ENCODE data around the gene SPATA13. TPM values are rescaled to one million over a fixed set of nuclear protein-coding genes. Genes with fewer than 3 reads are reported as not detected.

SPATA13 gene
- total RNA-seq, 1 experiment from 2014 or later: 21.4 TPM

GRCh38 chr13:24307211-24308067 is 146.9 kb downstream of the SPATA13 start:
- Histone ChIP-seq H3K79me2 (ENCODE audit: insufficient read depth, low read length) (no peaks in the 10 kb centered on the region), H3K9me3 (ENCODE audit: control insufficient read depth in 1 of 2, insufficient read depth in 1 of 2, low read depth in 1 of 2, low read length in 2 of 2) (no peaks in the 10 kb centered on the region), H3K27me3 (ENCODE audit: insufficient read depth, low read length) (no peaks in the 10 kb centered on the region), H4K20me1 (ENCODE audit: insufficient read depth) (no peaks in the 10 kb centered on the region), H3K27ac (ENCODE audit: low read depth, low read length) (no peak overlapping the region), H3K36me3 (ENCODE audit: control insufficient read depth in 1 of 2, insufficient read depth in 2 of 2, low read length in 2 of 2) (peaks cover 5% of the 10 kb centered on the region in 2 experiments; a peak in 3 of 4 replicates), H3K4me2 (ENCODE audit: low read length) (no peak overlapping the region), H3K9ac (ENCODE audit: low read length) (no peak overlapping the region), H3K4me3 (replicated peaks in 1 of 2; ENCODE audit: low read depth in 1 of 2, low read length in 2 of 2) (no peak overlapping the region), H3K9me2 (ENCODE audit: insufficient read depth) (no peaks in the 10 kb centered on the region), H3K4me1 (ENCODE audit: control insufficient read depth in 1 of 2, insufficient read depth in 2 of 2, low read length in 2 of 2) (no peaks in the 10 kb centered on the region), H2AFZ (ENCODE audit: low read depth, low read length, poor library complexity, severe bottlenecking) (no peak overlapping the region)
- no peak for DNase-seq (ENCODE audit: low read depth, low spot score)
- ChIA-PET RAD21 (ENCODE audit: low non-redundant PET in 1 of 2, low total read pairs in 2 of 2, uncharacterized antibody in 2 of 2, unreplicated experiment in 2 of 2) (no interaction called here), CTCF (no interaction called here), POLR2A (interaction anchor here (0.6 kb wide), 1 partner anchor 197 kb away, joined by 3 read pairs; no protein-coding TSS in a partner anchor)
- intact Hi-C loops (cut with micrococcal nuclease): no loop called here
- TF ChIP-seq POLR2A (IDR thresholded peaks at IDR 0.05; ENCODE audit: borderline replicate concordance, extremely low read depth, insufficient read depth, insufficient read length): no peak
- TF ChIP-seq POLR2AphosphoS5 (IDR thresholded peaks at IDR 0.05; ENCODE audit: low read depth, low read length): no peak
- no peak for TF ChIP-seq MAX (IDR thresholded peaks at IDR 0.05)
- TF ChIP-seq FOSL1 (IDR thresholded peaks at IDR 0.05; ENCODE audit: low read depth): no peak
- no peak for TF ChIP-seq EGR1 (IDR thresholded peaks at IDR 0.05; ENCODE audit: low read depth)
- TF ChIP-seq RAD21 (IDR thresholded peaks at IDR 0.05; ENCODE audit: low read depth): no peak
- no peak for TF ChIP-seq EZH2phosphoT487 (IDR thresholded peaks at IDR 0.05; ENCODE audit: borderline replicate concordance)
- TF ChIP-seq CBX3 (IDR thresholded peaks at IDR 0.05; ENCODE audit: low read depth): no peak
- TF ChIP-seq SRF (IDR thresholded peaks at IDR 0.05; ENCODE audit: low read depth): no peak
- TF ChIP-seq SP1 (IDR thresholded peaks at IDR 0.05; ENCODE audit: low read depth): no peak
- TF ChIP-seq YY1 (IDR thresholded peaks at IDR 0.05; ENCODE audit: extremely low read depth, insufficient replicate concordance, low read depth, low read length): no peak
- TF ChIP-seq JUND (IDR thresholded peaks at IDR 0.05): no peak
- TF ChIP-seq REST (IDR thresholded peaks at IDR 0.05; ENCODE audit: low read depth): no peak
- TF ChIP-seq ZFX (IDR thresholded peaks at IDR 0.05): no peak
- BruUV-seq (replicated peaks): no TSS peak
- ATAC-seq: 0 out of 2 replicates have a peak, but pooled peaks have one; percentile 25

All from HCT116 (cell line).